HG03064 (cell line): ENCODE results near the gene TUBD1.
"Not testable (repeated sequence)": the region's sequence is repeated elsewhere in the genome, so short reads cannot be mapped to it uniquely, and the experiment has no call there.

Source experiments
- ATAC-seq: cut with Tn5 transposase; IDR thresholded peaks from one replicate; pipeline ENCODE4 v1.9.1; 2021; ENCODE audit warnings: low read depth; ENCODE audit not compliant: unreplicated experiment

Gene TUBD1

GRCh38 chr17:59845595-59846393, 46.9 kb downstream of the TUBD1 start:
- ATAC-seq, result no peak

GRCh38 chr17:59844884-59845594, 47.7 kb downstream of the TUBD1 start:
- no peak for ATAC-seq

GRCh38 chr17:59842901-59843652, 49.7 kb downstream of the TUBD1 start:
- no peak for ATAC-seq

- ATAC-seq, result not testable (repeated sequence)
Observed at GRCh38 chr17:59841882-59842263, 50.9 kb downstream of the TUBD1 start.

GRCh38 chr17:59841091-59841881, 51.5 kb downstream of the TUBD1 start:
- ATAC-seq, result not testable (repeated sequence)

- ATAC-seq, result no peak
Observed at GRCh38 chr17:59840329-59841090, 52.2 kb downstream of the TUBD1 start.

GRCh38 chr17:59839651-59840328, 53.0 kb downstream of the TUBD1 start:
- ATAC-seq, result no peak

- ATAC-seq, result no peak
Observed at GRCh38 chr17:59838052-59838916, 54.5 kb downstream of the TUBD1 start.

- ATAC-seq, result peak; percentile 65
Observed at GRCh38 chr17:59837308-59838051, 55.3 kb downstream of the TUBD1 start.

GRCh38 chr17:59832883-59833379, 59.8 kb downstream of the TUBD1 start:
- no peak for ATAC-seq

- ATAC-seq, result no peak
Observed at GRCh38 chr17:59830846-59831486, 61.8 kb downstream of the TUBD1 start.

- ATAC-seq, result no peak
Observed at GRCh38 chr17:59830007-59830630, 62.6 kb downstream of the TUBD1 start.

GRCh38 chr17:59829217-59830006, 63.3 kb downstream of the TUBD1 start:
- peak; percentile 63 for ATAC-seq

GRCh38 chr17:59828819-59829216, 63.9 kb downstream of the TUBD1 start:
- ATAC-seq, result not testable (repeated sequence)

- ATAC-seq, result no peak
Observed at GRCh38 chr17:59828478-59828760, 64.3 kb downstream of the TUBD1 start.
